Spinal cord (tissue), 10 donors: Measurements from ENCODE around the gene TFF2. TPM values are rescaled to one million over a fixed set of nuclear protein-coding genes. Genes with fewer than 3 reads are reported as not detected.

ENCODE experiments used
- DNase-seq, 6 donors: peaks; one replicate each; pipeline versions ENCODE4 v3.0.0 to v3.0.0-alpha.2; 2013 to 2015; ENCODE audit warnings: low spot score in 6 of 6, low read depth in 4 of 6
- H3K27ac ChIP-seq: one replicate; pipeline ENCODE4 v1.5.1; 2013; ENCODE audit warnings: low read depth, low read length, control low read depth
- H3K27me3 ChIP-seq: one replicate; pipeline ENCODE4 v1.6.1; 2013; ENCODE audit warnings: low read length; ENCODE audit not compliant: control insufficient read depth, insufficient read depth
- H3K36me3 ChIP-seq: one replicate; pipeline ENCODE4 v1.6.1; 2013; ENCODE audit warnings: low read length; ENCODE audit not compliant: control insufficient read depth, insufficient read depth
- H3K4me1 ChIP-seq: one replicate; pipeline ENCODE4 v1.6.1; 2013; ENCODE audit warnings: low read length; ENCODE audit not compliant: control insufficient read depth, insufficient read depth
- H3K4me3 ChIP-seq: one replicate; pipeline ENCODE4 v1.5.1; 2013; ENCODE audit warnings: low read depth, low read length, control low read depth
- H3K9me3 ChIP-seq: one replicate; pipeline ENCODE4 v1.6.1; 2013; ENCODE audit warnings: low read length; ENCODE audit not compliant: control insufficient read depth, insufficient read depth
- WGBS: methylation state at CpG from one replicate; pipeline ENCODE4 v1.1.5; 2013; ENCODE audit warnings: missing lambda C conversion rate; ENCODE audit not compliant: insufficient coverage; 5-methylcytosine and 5-hydroxymethylcytosine counted together
- polyA plus RNA-seq, 2 donors: library from polyadenylated mRNA; unstranded; fragments of 120-200 nt; gene quantifications; one replicate each; pipeline ENCODE4 v1.2.1, GENCODE V29; 2013; ENCODE audit not compliant: insufficient read length in 2 of 2
- total RNA-seq, 2 donors: library from RNA; depleted of rRNA in 1 of 2; stranded (reverse); fragments of 120-200 nt in 1 of 2; fragments of >200 nt in 1 of 2; gene quantifications; one replicate each; pipeline versions ENCODE4 v1.2.3 to v1.2.4, GENCODE V29; 2013 to 2014
- donor health status: healthy.

TFF2 gene
- total and polyA plus RNA-seq, 4 donors, result not detected

GRCh38 chr21:42360317-42360716, 9.5 kb upstream of the TFF2 start:
- no peaks in the 10 kb centered on the region for H3K27me3 ChIP-seq
- H3K27ac ChIP-seq, result no peak overlapping the region
- DNase-seq, result no peak
- WGBS, result 40% methylated on average over 1 of the region's 2 CpGs
- H3K9me3 ChIP-seq, result no peaks in the 10 kb centered on the region
- no peaks in the 10 kb centered on the region for H3K4me1 ChIP-seq
- no peaks in the 10 kb centered on the region for H3K36me3 ChIP-seq
- no peak overlapping the region for H3K4me3 ChIP-seq

- Histone ChIP-seq H3K27me3 (no peaks in the 10 kb centered on the region), H3K4me3 (no peak overlapping the region), H3K9me3 (no peaks in the 10 kb centered on the region), H3K4me1 (no peaks in the 10 kb centered on the region), H3K36me3 (no peaks in the 10 kb centered on the region), H3K27ac (no peak overlapping the region)
- WGBS, result 88% methylated on average over 12 of the region's 13 CpGs
- DNase-seq, result no peak
Observed at GRCh38 chr21:42358937-42359336, 8.1 kb upstream of the TFF2 start.

- H3K9me3 ChIP-seq, result no peaks in the 10 kb centered on the region
- H3K4me3 ChIP-seq, result no peak overlapping the region
- no peaks in the 10 kb centered on the region for H3K4me1 ChIP-seq
- no peak overlapping the region for H3K27ac ChIP-seq
- H3K36me3 ChIP-seq, result no peaks in the 10 kb centered on the region
- 92% methylated on average over 9 of the region's 12 CpGs for WGBS
- no peak for DNase-seq
- no peaks in the 10 kb centered on the region for H3K27me3 ChIP-seq
Observed at GRCh38 chr21:42358261-42358660, 7.5 kb upstream of the TFF2 start.

GRCh38 chr21:42357307-42357706, 6.5 kb upstream of the TFF2 start:
- Histone ChIP-seq H3K4me3 (no peak overlapping the region), H3K27me3 (no peaks in the 10 kb centered on the region), H3K4me1 (no peaks in the 10 kb centered on the region), H3K27ac (no peak overlapping the region), H3K9me3 (no peaks in the 10 kb centered on the region), H3K36me3 (no peaks in the 10 kb centered on the region)
- no CpG with 5 or more reads among the region's 3 CpGs for WGBS
- no peak for DNase-seq

- Histone ChIP-seq H3K4me3 (no peak overlapping the region), H3K4me1 (no peaks in the 10 kb centered on the region), H3K9me3 (no peaks in the 10 kb centered on the region), H3K27ac (no peak overlapping the region), H3K27me3 (no peaks in the 10 kb centered on the region), H3K36me3 (no peaks in the 10 kb centered on the region)
- DNase-seq, result no peak
- 89% methylated on average over 6 of the region's 6 CpGs for WGBS
Observed at GRCh38 chr21:42356650-42357049, 5.9 kb upstream of the TFF2 start.

GRCh38 chr21:42356046-42356445, 5.3 kb upstream of the TFF2 start:
- Histone ChIP-seq H3K36me3 (no peaks in the 10 kb centered on the region), H3K27ac (no peak overlapping the region), H3K9me3 (no peaks in the 10 kb centered on the region), H3K4me1 (peaks cover 3% of the 10 kb centered on the region), H3K4me3 (no peak overlapping the region), H3K27me3 (no peaks in the 10 kb centered on the region)
- WGBS, result 100% methylated on average over 1 of the region's 2 CpGs
- DNase-seq, result no peak

- no peak for DNase-seq
- Histone ChIP-seq H3K36me3 (no peaks in the 10 kb centered on the region), H3K4me1 (peaks cover 12% of the 10 kb centered on the region), H3K27me3 (no peaks in the 10 kb centered on the region), H3K9me3 (no peaks in the 10 kb centered on the region), H3K27ac (no peak overlapping the region), H3K4me3 (no peak overlapping the region)
- WGBS, result 85% methylated on average over 5 of the region's 5 CpGs
Observed at GRCh38 chr21:42353623-42354022, 2.8 kb upstream of the TFF2 start.

GRCh38 chr21:42352441-42353095, 1.8 kb upstream of the TFF2 start:
- H3K4me3 ChIP-seq, result no peak overlapping the region
- 93% methylated on average over 13 of the region's 14 CpGs for WGBS
- H3K27me3 ChIP-seq, result no peaks in the 10 kb centered on the region
- peaks cover 12% of the 10 kb centered on the region for H3K4me1 ChIP-seq
- no peaks in the 10 kb centered on the region for H3K9me3 ChIP-seq
- H3K27ac ChIP-seq, result no peak overlapping the region
- no peak for DNase-seq
- no peaks in the 10 kb centered on the region for H3K36me3 ChIP-seq

- 78% methylated on average over 11 of the region's 11 CpGs for WGBS
- no peaks in the 10 kb centered on the region for H3K27me3 ChIP-seq
- DNase-seq, result no peak
Observed at GRCh38 chr21:42351626-42352440, 1.0 kb upstream of the TFF2 start.

More at GRCh38 chr21:42351626-42352440, 1.0 kb upstream of the TFF2 start:
- Histone ChIP-seq H3K9me3 (no peaks in the 10 kb centered on the region), H3K36me3 (no peaks in the 10 kb centered on the region), H3K27ac (no peak overlapping the region), H3K4me3 (no peak overlapping the region), H3K4me1 (peaks cover 12% of the 10 kb centered on the region)
